CD4-positive, alpha-beta T cell treated with Interleukin-6 at 100 ng/mL for 8 hours (primary cell): ENCODE results near the gene TMUB1.
A peak's percentile ranks its signal among the peaks of the same experiment; 100 is the strongest.
"Not testable (repeated sequence)": the region's sequence is repeated elsewhere in the genome, so short reads cannot be mapped to it uniquely, and the experiment has no call there.

Experiments
- DNase-seq: peaks from one replicate; pipeline ENCODE4 v3.0.0-alpha.2; 2020; ENCODE audit warnings: mixed read lengths, low spot score

The TMUB1 gene

DNA sequence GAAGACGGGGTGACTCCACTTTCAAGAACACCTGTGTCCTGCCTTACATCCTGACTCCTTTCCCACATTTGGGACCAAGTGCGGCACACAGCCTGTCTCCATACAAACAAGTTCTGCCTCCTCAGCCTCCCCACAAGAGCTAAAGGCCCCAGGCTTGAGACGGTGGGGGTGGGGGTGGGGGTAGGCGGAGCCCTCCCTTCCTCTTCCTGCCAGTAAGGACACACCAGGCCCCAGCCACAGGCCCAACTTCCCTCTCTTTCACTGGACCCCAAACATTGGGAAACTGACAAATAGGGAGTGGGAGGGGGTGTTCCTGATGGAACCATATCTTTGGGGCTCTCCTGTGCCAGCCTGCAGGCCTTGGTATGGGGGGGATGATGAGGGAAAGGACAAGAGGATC, 30.2 kb downstream of the TMUB1 start:
- no peak for DNase-seq

DNA sequence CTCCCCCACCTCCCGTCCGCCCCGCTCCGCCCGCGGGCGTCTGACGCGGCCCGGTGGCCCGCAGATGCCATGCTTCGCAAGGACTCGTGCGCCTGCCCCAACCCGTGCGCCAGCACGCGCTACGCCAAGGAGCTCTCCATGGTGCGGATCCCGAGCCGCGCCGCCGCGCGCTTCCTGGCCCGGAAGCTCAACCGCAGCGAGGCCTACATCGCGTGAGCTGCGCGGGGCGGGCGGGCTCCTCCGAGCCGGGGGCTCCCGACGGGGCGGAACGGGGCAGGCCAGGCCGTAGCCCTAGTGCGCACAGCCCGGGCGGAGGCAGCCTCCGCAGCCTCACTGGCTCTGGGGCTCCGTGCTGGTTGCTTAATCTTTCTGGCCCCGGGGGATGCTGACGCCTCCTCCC, 32.2 kb downstream of the TMUB1 start:
- DNase-seq: peak; percentile 32

DNA sequence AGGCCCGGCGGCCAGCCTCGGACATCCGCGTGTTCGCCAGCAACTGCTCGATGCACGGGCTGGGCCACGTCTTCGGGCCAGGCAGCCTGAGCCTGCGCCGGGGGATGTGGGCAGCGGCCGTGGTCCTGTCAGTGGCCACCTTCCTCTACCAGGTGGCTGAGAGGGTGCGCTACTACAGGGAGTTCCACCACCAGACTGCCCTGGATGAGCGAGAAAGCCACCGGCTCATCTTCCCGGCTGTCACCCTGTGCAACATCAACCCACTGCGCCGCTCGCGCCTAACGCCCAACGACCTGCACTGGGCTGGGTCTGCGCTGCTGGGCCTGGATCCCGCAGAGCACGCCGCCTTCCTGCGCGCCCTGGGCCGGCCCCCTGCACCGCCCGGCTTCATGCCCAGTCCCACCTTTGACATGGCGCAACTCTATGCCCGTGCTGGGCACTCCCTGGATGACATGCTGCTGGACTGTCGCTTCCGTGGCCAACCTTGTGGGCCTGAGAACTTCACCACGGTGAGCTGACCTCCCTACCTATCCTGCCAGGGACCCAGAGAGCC, 34.3 kb downstream of the TMUB1 start:
- DNase-seq: no peak

DNA sequence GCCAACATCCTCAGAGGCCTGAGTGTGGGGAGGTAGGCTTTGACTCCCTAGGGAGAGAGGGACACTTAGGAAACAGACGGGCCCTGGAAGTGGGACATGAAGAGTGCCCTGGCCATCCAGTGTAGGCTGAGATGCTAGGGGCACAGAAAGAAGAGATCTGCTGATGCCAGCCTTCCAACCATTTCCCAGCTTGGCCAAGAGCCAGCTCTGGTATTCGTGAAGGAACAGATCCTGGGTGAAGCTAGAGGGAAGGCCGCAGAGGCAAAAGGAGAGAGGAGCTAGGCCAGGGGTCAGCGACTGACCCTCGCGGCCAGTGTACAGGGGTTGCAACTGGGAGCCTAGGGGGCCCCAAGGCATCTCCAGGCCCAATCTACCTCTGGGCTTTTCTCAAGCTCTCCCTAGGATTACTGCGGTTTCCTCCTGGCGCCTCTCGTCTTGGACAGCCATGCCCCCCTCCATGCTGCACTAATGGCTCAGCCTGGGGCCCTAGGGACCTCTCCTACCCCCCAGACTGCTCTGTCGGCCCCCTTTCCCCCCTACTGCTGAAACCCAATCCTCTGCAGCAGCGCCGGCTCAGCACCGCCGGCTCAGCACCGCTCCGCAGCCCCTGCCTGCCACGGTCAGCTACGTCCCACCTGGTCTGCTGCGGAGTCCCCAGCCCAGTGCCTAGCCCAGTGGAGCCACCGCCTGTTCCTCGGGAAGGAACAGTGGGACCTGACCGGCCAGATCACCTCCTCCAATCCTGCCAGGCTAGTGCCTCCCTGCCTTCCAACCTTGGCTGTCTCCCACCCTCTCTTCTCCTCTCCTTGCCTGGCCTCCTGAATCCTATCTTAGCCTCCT, 35.1 kb downstream of the TMUB1 start, which contains the start of gene ASIC3:
Gene ASIC3, plus strand, starts transcription at position 556 of the 840 bp plus-strand sequence. CDS start 355 bp downstream, outside the sequence.
- no peak for DNase-seq

DNA sequence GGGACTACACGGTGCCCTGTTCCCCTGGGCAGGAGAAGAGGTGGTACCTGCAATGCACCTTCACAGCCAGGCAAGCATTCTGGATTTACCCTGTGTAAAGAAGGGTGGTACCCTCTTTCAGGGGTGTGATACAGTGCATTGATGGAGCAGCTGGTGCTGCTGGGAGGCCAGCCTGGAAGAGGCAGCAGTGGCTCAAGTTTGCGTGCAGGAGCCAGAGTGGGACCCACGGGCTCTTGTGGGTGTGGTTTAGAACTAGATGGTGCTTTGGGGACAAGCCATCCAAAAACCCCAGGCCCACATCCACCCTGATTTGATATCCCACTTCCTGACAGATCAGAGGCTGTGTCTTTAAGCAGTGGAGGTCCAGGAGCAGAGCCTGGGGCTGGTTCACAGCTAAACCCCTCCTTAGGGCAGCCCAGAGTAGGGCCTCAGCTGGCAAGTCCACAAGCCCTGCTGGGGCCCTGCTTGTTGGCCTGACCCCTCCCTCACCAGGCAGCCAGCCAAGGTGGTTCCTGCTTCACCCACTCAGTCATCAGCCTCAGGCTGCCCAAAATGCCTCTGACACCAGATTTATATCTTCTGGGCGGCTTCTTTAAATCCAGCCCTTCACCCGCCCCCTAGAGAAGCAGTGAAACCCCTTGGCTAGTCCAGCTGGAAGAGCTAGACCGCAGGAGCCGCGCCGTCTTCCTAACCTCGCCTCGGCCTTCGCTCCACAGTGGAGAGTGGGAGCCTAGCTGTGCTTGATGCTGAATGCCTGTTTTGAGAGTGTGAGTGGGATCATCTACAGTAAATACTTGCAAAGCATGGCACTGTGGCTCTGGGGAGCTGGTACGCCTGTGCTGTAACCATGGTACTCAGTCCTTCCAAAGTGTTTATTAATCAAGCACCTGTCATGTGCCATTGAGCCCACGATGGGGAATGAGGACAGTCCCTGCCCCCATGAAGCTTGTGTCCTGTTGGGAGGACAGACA, 36.4 kb downstream of the TMUB1 start:
- DNase-seq: no peak

DNA sequence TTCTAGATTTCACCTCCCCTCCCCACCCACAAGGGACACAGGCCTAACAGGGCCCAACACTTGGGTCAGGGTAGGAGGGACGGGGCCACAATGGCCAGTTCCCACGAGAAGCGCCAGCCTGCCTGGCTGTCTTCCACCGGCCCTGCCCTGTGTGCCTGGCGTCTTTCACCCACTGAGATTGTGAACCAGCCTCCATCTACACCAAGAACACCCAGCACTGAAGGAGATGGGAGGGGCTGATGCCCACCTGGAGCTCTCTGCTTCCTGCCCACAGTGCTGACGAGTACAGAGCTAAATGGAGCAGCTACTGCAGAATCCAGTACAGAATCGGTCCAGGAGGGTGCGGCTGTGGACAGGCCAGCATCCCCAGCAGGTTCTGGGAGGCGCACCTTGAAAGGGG, 37.3 kb downstream of the TMUB1 start:
- no peak for DNase-seq

DNA sequence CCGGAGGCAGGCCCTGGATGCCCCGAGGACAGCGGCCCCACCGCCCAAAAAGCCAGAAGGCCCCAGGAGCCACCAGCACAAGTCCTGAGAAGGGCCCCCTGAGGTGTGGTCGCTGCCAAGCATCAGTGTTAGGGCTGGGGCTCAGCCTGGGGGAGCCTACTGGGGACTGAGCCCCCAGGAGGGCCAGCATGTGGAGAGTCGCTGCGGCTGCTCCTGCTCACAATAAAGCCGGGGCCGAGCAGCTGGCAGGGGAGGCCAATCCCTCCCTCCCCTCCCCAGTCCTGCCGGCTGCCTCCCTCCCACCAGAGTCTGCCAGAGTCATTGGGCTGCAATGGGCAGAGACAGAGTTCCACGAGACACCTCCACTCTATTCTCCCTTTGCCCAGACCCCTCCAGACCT, 38.0 kb downstream of the TMUB1 start:
- DNase-seq: no peak

DNA sequence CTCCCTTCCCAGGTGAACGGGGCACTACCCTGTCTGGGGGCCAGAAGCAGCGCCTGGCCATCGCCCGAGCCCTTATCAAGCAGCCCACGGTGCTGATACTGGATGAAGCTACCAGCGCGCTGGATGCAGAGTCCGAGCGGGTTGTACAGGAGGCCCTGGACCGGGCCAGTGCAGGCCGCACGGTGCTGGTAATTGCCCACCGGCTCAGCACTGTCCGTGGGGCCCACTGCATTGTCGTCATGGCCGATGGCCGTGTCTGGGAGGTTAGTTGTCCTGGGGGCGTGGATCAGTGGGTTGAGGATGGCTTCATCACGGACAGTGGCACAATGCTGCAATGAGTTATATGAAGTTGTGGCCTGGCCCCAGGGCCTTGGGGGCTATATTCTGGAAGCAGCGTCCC, 39.3 kb downstream of the TMUB1 start:
- no peak for DNase-seq

DNA sequence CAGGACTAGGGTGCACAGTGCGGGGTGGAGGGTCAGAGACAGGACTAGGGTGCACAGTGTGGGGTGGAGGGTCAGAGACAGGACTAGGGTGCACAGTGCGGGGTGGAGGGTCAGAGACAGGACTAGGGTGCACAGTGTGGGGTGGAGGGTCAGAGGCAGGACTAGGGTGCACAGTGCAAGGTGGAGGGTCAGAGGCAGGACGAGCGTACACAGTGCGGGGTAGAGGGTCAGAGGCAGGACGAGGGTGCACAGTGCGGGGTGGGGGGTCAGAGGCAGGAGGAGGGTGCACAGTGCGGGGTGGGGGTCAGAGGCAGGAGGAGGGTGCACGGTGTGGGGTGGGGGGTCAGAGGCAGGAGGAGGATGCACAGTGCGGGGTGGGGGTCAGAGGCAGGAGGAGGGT, 39.8 kb downstream of the TMUB1 start:
- not testable (repeated sequence) for DNase-seq

DNA sequence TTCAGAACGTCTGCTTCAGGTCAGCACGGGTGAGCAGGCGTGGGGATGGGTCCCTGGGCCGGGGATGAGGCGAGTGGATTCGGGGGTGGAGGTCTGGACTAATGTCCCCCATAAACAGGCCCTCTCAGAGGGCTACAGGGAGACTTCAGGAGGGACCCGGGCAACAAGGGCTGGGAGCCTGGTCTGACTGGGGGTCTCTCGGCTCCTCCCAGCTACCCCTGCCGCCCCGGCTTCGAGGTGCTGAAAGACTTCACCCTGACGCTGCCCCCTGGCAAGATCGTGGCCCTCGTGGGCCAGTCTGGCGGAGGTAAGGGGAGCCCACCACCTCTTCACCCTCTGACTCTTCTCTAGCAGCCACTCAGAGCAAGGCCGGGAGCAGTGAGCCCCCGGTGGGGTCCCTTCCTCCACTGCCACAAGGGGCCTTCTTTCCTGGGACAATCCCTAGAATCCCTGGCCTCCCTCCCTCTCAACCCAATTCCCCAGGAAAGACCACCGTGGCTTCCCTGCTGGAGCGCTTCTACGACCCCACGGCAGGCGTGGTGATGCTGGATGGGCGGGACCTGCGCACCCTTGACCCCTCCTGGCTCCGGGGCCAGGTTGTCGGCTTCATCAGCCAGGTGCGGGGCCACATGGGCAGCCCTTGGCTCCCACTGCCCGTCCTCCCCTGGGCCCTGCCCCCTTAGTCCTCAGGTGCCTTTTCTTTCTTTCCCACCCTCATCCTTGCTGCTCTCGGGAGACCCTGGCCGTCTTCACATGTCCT, 42.5 kb downstream of the TMUB1 start:
- no peak for DNase-seq

DNA sequence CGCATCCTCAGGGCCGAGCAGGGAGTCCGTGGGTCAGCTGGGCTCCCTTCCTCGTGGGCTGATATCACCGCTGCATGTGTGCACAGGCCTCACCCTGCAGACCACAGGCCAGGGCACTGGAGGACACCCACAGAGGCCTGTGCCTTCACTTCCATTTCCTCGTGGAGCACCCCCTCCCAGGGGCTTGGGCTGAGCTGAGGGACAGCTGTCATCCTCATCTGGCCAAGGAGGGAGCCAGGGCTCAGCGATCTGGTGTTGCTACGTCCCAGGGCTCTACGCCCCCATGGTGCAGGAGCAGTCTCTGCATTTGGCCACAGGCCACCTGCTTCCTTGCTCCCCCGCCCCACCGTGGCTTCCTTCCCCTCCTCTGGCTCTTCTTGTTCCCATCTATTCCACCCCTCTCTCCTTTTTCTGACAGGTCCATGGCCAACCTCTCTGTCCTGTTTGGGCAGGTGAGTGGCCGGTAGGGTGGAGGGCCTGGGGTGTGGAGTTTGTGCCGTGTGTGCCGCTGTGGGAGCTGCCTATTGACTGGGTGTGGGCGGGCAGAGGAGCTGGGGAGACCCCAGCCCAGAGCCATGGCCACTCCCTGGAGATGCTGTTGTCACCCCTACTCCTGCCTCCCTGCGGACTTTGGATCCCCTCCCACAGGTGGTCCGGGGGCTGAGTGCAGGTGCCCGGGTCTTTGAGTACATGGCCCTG, 43.3 kb downstream of the TMUB1 start:
- no peak for DNase-seq

DNA sequence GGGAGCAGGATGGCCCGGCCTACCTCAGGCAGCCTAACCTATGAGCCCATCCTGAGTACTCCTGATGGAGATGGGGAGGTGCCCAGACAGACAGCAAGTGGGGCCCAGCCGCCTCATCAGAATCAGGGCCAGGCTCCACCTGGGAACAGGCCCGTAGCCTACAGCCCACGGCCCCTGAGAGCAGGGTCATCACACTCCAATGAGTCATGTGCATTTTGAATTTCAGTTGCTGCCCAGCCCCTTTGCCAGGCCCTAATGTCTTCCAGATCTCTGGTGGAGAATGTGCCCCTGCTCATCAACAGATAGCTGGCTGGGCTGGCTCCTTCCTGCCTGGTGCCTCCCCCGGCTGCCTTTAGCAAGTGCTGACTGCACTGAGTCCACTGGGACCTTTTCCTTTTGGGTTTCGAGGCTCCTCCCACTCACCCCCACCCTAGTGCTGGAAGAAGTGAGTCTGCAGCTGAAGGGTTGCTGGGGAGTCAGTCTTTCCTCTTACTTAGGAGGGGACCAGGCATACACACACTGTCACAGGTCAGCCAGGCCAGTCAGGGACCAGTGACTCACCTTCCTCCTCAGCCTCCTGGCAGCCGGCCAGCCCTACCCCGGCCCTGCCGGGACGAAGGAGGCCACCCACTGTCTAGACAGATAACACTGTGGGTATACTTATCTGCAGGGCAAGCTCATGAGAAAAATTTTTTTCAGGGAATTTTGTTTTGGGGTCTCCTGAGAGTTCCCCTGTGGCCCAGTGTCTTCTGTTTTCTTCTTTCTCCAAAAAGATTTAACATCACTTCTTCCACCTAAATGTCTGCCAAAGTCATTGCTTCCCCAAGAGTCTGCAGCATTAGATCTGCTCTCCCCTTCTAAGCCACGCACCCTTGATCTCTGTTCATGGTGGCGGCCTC, 44.1 kb downstream of the TMUB1 start:
- peak; percentile 34 for DNase-seq

DNA sequence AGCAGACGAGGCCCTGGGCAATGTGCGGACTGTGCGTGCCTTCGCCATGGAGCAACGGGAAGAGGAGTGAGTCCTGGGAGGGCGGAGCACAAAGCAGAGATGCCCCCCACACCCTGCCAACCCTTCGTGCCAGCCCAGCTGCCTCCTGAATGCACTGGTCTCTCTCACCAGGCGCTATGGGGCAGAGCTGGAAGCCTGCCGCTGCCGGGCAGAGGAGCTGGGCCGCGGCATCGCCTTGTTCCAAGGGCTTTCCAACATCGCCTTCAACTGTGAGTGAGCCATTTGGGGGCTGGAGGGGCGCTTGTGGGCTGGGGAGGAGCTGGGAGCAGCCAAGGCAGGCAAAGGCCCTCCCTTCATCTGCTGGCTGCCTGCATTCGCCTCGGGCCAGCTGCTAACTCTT, 47.4 kb downstream of the TMUB1 start:
- no peak for DNase-seq

DNA sequence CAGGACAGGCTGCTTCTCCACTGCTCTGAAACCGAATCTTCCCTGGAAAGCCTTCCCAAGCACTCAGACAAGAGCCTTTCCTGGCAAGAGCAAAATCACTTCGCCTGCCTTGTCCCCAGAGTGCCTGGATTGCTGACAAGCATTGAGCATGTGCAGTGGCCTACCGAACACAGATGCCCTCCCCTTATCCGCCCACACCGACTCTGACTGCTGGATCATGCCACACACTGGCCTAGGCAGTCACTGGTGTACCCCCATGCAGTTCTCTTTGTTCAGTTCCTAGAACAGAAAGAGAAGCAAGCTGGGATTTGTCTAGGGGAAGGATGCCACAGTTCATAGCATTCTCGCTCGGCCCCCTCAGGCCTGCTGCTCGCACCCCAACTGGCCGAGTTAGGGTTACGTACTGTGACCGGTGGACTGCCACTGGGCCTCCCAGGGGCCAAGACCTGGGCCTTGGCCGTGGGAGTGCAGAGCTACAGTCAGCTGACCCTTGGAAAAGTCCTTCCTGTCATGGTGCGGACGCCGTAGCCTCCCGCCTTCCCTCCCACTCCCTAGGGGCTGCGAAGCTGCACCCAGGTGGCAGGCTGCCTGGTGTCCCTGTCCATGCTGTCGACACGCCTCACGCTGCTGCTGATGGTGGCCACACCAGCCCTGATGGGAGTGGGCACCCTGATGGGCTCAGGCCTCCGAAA, 48.1 kb downstream of the TMUB1 start:
- DNase-seq: no peak

DNA sequence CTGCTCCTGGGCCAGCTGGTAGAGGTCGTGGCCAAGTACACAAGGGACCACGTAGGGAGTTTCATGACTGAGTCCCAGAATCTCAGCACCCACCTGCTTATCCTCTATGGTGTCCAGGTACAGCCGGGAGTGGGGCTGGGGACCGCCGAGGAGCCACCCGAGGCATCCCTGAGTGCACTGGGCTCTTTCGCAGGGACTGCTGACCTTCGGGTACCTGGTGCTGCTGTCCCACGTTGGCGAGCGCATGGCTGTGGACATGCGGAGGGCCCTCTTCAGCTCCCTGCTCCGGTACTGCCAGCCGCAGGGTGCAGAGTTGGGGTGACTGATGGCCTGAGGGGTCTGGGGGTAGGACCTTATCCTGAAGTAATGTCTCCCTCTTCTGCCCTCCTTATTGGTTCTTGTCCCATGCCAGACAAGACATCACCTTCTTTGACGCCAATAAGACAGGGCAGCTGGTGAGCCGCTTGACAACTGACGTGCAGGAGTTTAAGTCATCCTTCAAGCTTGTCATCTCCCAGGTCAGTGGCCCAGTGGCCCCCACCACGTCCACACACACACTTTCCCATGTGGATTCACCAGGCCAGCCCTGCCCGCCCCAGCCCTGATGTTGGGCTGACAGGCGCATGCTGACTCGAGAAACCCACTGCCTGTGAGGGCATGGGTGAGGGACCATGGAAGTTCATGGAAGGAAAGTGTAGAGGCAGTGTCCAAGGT, 48.8 kb downstream of the TMUB1 start:
- no peak for DNase-seq

DNA sequence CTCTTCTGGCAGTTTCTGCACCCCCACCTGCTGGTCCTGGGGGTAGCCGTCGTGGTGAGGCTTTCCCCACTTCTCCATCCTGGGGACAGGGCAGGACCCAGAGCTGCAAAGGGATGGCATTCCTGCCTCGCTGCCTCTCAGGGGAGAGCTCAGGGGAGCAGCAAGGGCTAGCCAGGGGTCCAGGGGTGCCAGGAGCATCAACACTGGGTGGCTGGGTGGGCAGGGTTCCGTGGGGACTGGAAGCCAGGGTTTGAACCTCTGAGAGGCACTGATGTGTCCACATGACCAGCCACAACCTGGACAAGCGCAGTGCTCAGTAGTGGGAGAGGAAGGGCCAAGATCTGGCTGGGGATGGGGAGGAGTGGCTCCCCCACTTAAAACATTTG, 49.4 kb downstream of the TMUB1 start:
- DNase-seq: no peak

DNA sequence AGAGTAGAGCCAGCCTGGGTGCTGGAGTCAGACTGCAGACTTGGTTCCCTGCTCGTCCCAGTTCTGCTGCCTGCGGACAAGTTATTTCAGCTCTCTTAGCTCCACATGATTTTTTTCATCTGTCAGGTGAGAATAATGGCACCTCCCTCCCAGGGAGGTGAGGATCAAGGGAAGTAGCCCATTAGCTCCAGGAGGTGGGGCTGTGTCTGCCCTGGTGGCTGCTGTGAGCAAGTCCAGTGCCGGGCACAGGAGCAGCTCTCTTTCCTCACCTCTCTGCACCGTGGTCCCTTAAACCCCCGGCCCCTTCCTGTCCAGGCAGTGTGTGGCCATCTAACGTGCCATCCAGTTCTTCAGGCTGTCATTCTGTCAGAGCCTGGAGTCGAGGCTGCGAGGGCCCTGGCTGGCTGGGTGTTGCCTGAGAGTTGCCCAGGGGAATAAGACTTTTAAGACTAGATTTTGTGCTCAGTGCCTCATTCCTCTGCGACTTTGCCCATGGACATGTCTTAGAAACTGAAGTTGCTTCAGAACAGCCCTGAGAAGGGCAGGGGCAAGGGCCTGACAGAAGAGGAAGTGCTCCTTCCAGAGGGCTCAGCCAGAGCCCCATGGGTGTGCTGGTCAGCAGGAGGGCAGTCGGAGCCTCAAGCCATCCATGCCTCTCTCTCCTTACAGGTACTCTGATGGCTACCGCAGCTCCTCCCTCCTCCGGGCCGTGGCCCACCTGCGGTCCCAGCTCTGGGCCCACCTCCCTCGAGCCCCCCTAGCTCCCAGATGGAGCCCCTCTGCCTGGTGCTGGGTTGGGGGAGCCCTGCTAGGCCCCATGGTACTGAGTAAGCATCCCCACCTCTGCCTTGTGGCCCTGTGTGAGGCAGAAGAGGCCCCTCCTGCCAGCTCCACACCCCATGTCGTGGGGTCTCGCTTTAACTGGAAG, 50.1 kb downstream of the TMUB1 start:
- no peak for DNase-seq
